Activated CD8-positive, alpha-beta memory T cell treated with anti-CD3 and anti-CD28 coated beads for 4 hours (primary cell): ENCODE results near the gene RPL29.

Experiments used
- DNase-seq, 2 donors: peaks; one replicate each; pipeline ENCODE4 v3.0.0-alpha.2; 2020; ENCODE audit warnings: low read depth in 2 of 2

RPL29 gene

DNA sequence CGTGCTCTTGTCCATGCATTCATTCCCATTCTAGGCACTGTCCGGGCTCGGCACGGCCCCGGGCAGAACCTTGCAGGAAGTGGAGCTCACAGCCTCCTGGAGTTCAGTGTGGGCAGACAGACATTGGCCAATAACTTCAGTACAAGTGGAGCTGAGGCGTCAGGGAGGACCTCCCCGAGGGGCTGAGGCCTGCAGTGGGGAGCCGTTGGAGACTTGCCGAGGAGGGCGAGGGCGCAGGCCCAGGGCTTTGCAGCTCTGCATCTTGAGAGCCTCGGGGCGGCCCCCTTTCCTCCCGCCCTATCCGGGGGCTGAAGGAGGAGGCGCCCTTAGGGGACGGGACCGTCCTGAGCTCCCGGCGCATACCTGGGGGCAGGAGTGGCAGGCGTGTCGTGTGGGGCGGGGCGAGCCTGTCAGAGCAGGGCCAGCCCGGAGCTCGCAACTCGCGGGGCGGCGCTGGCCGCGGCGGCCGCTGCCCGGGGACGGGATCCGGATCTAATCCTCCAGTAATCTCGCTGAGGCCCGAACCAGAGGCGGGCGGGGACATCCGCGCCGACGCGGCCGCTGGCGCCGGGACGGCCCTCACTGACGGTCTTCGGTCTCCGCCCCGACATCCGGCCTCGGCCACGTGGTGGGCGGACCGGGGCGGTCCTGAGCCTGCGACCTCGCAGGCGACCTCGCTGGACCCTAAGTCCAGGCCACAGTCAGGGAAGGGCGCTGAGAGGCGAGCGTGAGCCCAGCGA lies 12.7 kb downstream of the RPL29 start, which contains the start of gene ACY1:
Gene ACY1 (plus strand): TSS at position 698 of the 740 bp plus-strand sequence. CDS start 530 bp downstream, outside the sequence.
- peak; percentile 40 to 42 for DNase-seq

DNA sequence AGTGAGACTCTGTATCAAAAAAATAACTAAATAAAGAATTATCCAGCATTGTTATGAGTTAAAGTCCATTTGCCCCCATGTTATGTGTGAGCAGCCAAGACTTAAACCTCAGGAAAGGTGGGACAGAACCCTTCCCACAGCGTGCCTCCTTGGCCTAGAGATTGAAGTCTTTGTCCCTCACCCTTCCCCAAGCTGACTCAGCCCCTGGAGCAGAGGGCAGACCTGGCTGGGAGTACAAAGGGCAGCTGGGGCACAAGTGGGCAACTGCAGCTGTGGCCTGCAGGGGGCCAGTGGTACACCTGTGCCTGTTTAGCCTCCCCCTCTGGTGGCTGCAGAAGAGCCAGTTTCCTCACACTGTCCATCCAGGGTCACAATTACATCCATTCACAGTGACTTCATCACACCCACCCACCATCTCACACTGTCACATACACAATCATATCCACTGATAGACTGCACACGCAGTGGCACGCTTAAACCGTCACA lies 13.3 kb downstream of the RPL29 start:
- no peak for DNase-seq

DNA sequence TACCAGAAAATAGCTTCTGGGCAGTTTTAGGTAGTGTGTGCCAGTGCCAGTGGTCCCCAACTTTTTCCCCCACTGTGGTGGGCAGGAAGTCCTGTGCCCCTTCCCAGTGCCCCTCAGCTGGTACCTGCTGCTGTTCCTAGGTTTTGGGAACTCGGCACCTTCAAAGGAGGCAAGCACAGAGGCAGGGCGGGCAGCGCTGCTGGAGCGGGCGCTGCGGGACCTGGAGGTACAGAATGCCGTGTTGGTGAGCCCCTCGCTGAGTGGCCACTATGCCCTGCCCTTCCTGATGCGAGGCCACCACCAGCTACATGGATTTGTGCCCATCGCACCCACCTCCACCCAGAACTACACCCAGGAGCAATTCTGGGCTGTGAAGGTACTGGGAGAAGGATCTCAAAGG lies 15.4 kb downstream of the RPL29 start:
- no peak for DNase-seq

DNA sequence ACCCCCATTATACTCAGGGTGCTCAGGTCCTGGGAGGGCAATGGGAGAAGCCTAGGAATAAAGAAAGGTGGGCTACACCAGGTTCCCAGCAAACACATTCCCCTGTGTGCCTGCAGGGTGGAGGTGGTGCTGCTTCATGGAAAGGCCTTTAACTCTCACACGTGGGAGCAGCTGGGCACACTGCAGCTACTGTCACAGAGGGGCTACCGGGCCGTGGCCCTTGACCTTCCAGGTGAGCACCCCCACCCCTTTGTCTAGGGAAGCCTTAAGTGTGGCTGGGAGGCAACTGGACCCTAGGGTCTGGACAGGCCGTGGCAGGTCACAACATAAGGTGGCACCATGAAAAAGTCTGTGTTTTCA lies 17.6 kb downstream of the RPL29 start:
- no peak for DNase-seq

DNA sequence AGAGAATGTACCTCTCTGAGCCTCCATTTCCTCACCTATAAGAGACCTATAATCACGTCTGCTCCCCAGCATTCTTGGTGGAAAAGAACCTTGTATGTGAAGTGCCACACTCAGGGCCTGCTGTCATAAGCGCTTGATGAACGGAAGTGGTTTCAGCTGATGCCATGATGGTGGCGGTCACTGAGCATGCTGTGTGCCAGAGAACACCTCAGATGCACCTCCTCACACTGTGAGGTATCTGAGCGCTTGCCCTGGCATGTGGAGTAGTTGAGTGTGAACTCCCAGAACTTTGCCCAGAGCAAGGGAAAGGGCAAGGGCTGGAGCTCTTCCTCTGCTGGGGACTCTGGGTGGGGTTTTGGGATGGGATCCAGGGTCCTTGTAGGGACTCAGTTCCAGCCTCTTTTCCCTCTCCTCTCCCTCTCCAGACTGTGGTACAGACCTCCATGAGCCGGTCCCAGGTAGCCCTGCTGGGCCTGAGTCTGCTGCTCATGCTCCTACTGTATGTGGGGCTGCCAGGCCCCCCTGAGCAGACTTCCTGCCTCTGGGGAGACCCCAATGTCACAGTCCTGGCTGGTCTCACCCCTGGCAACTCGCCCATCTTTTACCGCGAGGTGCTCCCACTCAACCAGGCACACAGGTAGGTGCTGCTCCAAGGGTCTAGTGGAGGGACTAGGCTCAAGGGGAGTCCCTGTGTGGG lies 18.1 kb downstream of the RPL29 start:
- no peak for DNase-seq

DNA sequence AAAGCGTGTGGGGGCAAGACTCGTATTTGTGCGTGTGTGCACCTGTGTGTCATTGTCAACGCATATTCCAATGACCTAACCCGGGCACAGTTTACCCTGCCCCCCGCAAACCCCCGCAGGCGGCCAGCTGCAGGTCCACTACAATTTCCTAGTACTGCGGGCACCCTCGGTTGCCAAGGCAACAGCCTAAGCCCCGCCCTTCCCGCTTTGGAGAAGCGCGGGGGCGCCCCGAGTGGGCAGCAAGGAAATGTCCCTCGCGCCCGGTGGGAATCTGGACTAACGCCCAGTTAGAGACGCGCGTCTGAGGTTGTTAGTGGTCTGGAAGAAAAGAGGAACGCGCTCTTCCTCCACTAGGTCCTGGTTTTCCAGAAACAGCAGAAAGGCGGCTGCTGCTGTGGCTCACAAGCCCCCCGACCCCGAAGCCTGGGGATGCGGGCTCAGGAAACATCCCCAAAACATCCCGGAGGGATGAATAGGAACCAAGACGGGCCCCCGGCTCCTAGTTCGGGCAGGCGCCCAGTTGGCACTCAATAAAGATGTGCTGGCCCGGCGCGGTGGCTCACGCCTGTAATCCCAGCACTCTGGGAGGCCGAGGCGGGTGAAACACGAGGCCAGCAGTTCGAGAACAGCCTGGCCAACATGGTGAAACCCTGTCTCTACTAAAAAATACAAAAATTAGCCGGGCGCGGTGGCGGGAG lies 19.7 kb downstream of the RPL29 start:
- DNase-seq: no peak

DNA sequence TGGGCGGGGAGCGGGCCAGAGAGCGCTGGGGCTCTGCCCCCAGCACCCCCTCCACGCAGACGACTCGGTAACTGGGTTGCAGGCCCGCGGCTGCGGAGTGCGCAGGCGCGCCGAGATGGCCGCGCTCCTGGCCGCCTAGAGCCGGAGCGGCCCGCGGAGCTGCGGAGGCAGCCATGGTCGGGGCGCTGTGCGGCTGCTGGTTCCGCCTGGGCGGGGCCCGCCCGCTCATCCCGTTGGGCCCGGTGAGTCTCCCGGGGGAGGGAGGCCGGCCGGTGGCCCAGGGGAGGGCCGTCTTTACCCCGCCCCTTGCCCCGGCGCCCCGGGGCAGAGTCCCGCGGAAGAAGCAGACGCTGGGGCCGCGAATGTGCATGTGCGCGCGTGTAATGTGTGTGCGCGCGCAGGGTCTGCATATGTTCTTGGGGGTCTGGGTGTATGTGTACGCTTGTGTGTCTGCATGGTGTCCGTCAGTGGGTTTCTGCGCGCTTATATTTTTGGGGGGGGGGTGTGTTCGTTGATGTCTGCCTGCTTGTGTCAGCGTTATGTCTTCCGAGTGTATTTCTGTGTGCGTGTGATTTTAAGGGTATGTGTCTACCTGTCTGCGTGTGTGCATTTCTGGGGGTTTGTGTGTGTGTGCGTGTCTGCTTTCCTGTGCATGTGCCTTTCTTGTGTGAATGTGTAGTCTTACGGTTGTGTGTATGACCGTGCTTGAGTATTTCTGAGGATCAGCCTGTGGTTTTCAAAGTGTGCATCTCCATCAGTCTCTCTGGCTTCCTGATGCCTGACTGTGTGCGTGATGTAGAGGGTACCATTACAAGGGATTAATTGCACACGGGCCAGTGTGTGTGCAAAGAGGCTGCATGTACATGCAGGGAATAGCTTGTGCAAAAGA lies 20.5 kb downstream of the RPL29 start, which contains the start of gene ABHD14A:
Gene ABHD14A (plus strand): TSS at position 102 of the 889 bp plus-strand sequence. CDS start 72 bp downstream, at position 174.
- peak; percentile 31 to 32 for DNase-seq

DNA sequence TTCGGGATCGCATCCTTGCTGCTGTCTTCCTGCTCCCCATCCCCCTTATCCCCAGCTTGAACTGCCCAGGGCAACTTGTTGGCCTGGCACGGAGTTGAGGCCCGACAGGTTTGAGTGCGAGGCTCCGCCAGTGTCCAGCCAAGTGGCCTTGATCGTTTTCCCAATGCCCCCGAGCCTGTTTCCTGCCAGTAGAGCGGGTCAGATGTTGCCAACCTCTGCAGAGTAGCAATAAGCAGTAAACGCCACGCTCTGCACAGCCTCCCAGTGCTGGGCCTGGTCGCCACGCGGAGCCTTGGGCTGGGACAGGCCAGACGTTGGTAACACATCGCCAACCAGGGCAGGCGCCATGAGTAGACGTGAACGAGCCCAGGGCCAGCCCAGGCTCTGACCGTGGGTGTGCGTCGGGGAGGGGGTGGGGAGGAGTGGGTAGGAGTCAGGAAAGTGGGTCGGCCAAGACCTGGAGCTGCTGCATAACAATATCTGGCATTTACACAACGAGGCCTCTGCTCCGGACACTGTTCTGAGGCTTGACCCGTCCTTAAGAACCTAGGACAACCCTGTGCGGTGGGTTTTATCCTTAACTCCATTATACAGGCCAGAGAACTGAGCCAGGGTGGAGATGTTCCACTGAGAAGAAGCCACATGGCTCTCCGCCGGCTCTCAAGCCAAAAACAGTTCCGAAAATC lies 21.3 kb downstream of the RPL29 start:
- DNase-seq: no peak

DNA sequence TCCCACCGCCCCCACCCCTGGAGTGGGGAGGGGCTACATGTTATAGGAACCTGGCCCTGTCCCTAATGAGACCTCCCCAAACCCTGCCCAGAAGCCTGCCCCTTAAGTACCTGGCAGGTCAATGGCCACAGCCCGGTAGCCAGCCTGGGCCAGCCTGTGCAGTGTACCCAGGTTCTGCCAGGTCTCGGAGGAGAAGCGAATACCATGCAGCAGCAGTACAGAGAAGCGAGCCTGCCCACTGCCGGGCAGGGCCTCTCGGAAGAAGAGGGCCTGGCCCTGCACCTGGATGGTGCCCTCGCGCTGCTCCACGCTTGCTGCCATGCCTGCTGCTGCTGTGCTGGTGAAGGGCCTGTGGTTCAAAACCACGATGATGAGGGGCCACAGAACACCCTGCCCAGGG lies 24.3 kb downstream of the RPL29 start:
- no peak for DNase-seq

DNA sequence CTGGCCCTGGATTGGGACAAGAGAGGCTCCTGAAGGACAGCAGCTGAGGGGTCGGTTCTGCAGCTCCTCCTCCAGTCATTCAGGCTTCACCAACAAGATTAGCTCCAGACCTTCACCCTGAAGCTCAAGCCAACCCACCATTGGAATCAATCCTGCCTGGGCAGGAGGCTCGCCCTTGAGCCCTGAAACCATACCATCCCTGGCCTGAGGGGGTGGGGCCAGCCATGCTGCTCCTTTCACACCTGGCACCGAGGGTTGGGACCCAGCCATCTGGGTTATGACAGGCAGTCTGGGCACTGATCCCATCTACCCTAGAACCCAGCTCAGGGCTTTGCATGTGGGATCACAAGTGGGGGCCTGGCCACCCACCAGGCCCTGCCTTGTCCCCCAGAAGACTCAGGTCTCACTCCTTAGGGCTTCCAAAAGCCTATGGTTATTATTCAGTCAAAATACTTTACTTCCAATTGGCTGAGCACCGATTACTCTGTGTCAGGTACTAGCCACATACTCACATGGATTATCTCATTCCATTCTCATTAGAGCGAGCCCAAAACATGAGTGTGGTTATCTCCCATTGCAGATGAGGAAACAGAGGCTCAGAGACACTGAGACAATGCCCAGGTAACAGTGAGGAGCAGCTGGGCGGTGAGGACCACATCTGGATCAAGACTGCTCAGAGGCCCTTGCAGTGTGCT lies 24.9 kb downstream of the RPL29 start:
- DNase-seq: no peak

DNA sequence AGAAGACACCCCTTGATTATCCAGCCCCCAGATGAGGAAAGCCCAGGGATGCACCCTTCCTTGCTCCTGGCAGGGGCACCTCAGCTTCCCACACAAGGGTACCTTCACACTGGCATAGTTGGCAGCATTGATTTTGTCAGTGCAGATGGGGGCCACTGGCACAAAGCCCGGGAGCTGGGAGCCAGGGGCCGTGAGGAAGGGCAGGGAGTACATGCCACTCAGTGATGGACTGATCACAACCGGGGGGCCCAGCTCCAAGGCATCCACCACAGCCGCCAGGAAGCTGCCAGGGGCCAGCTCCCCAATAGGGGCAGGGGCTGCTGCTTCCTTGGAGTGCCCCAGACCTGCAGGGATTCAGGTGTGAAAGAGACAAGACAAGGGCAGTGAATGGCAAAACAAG lies 25.9 kb downstream of the RPL29 start:
- DNase-seq: no peak

DNA sequence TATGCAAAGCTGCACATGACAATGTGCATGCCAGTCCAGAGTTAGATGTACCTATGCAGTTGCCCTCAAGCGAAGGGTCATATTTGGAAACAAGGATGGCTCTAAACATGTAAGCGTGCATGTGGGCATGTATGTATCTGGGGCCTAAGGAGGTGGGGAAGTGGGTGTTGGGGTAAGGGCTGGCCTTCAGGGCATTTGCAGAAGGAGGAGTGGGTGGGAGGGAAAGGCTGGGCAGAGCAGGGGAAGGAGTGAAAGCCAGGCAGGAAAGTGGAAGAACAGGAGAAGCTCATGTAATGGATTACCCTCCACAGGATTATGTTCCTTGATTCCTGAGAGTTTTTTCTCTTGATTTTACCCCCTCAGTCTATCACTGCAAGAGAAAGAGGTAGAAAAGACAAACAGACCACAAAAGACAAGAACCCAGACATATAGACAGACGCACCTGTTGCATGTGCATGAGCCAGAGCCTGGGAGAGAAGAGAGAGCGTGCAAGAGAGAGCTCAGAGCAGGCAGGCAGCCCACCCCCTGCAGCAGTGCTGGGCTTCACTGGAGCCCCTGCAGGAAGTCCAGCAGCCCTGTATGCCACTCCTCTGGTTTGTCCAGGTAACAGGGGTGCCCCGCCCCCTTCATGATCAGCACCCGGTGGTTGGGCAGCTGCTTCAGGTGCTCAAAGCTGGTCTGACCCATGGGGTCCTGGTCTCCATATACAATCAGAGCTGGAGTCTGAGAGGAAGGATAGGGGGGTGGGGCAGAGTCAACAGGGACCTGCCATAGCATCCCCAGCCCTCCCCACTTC lies 26.6 kb downstream of the RPL29 start:
- no peak for DNase-seq

DNA sequence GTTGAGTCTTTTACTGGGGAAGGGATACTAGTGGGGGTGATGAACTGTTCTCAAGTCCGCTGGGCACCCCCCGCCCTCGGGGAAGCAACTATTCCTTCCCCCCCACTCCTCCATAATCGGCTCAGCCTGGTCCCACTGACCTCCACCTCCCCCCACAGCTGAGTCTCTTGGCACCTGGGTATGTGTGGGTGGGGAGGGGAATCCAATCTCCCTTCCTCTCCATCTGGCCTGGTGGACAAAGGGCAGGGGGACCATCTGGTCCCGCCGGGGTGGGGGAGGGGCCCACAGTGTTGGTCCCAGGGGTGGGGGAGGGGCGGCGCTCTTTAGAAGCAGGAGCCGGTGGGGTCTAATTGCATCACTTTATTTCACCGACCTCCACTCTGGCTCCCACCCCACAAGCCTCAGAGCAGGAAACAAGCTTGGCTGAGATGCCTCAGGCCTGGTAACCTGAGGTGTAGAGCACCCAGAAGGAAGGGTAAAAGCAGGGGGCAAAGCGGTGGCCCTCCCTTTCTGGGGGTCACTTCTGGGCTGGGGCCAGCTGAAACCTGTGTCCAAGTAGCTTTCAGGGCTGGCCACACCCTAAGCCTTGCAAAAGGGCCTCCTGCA lies 27.4 kb downstream of the RPL29 start:
- DNase-seq: no peak

DNA sequence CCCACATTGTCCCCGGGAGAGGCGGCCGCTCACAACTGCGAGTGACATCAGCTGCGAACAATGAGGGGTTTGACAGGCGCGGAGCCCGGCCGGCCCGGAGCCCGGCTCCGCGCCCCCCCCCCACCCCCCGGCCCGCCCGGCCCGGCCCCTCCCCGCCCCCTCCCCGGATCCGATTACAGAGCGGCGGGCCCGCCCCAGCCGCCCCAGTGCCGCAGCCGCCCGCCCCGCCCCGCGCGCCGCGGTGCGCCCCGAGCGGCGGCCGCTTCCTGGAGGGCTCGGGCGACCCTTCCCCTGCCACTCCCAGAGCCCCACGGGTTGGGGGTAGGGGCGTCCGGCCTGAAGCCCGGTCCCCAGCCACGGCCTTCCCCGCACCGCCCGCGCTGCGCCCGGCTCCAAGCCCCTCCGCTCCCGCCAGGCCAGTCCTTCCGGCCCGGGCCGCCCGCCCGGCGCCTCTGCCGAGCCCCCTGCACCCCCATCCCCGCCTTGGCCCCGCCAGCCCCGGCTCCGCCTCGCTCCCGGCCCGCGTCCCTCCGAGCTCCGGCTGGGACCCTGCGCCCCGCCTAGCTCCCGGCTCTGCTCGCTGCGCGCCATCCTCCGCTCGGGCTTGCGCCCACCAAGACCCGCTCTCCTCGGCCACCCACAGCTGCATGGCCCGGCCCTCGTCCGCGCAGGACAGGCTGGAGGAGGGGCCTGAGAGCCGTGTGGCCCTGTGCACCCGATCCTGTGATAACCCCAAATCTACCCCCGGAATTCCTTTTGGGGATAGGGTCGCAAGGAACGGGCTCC lies 28.1 kb downstream of the RPL29 start, which contains the start of gene PCBP4:
Gene PCBP4 (minus strand): TSS at position 71 of the 786 bp plus-strand sequence. CDS start 6,214 bp downstream, outside the sequence.
- no peak for DNase-seq

DNA sequence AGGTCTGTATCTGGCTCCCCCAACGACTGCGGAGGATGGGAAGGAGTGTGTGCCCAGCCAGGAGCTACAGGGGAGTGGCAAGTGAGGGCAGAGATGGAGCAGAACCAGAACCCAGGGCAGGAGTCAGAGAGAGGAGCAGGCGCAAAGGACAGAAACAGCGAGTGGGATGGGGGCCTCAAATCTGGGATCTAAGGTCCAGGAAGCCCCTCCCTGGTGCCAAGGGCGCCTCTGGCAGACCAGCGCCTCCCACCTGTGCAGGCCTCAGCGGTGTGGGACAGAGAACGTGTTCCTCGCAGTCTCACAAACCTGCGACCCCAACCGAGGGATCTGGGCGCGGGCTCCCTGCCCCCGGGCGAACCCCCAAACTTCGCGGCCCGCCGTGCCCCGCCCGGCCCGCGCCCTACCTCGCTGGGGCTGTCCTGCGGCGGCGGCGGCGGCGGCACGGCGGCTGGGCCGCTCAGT lies 28.7 kb downstream of the RPL29 start:
- no peak for DNase-seq

DNA sequence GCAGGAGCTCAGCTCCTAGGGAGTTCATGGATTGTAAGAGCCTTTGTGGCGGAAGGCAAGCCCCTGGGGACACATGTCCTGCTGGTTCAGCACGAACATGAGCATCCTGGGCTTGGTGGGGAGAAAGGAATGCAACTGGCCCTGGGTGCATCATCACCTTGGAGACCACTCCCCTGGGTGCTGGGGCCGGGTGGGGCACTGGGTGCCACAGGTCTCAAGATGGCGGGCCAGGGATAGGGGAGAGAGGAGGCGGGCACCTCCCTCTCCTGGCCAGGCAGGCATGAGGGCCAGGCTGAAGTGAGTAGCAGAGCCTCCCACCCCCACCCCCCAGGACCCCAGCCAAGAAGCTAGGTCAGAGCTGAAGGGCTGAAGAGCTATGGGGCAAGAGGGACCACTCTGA lies 29.2 kb downstream of the RPL29 start:
- DNase-seq: no peak

DNA sequence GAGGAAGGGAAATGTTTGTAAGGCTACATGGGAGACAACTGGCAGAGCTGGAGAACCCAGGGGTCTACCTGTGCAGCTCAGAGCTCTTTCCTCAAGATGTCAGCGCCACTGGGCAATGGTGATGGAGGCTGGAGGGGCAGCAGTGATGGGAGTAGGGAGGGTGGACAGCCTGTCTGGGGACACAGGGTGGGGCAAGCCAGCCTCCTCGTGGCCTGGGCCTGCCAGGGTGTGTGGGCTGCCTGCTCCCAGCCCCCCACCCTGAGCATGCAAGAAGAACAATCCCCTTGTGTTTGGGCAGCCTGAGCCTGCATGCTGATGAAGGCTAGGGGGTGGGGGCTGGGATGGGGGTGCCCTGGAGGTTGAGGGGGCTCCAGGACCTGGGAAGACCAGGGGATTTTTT lies 29.7 kb downstream of the RPL29 start:
- DNase-seq: no peak

DNA sequence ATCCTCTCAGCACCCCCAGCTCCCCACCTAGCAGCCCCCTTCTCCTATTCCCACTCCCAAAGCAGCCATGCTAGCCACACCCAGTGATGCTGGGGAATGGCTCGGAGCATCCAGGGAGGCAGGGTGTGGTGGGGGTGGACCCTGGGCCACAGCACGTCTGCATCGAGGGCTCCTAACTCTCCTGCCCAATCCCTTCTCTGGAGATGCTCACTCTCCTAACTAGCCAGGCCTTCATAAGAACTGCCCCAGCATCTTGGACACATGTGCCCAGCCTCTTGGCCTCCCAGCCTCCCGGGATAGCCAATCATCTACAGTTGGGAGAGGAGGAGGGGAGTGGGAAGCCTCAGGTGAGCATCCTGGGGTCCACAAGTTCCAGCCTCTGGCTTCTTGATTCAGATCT lies 31.2 kb downstream of the RPL29 start:
- no peak for DNase-seq
